Measurements from ENCODE around the gene CRYBA1.

CRYBA1 gene

GRCh38 chr17:29238133-29238850, 8.4 kb upstream of the CRYBA1 start:
- no peak for TF ChIP-seq CTCF (IDR thresholded peaks at IDR 0.05; ENCODE audit: insufficient read depth, low read depth, low read length, missing control alignments)
- DNase-seq (ENCODE audit: low read depth): no peak
- no peak overlapping the region for H3K4me3 ChIP-seq (ENCODE audit: low read depth, low read length)

GRCh38 chr17:29240477-29240876, 6.2 kb upstream of the CRYBA1 start:
- H3K4me3 ChIP-seq (ENCODE audit: low read depth, low read length): no peak overlapping the region
- no peak for DNase-seq (ENCODE audit: low read depth)
- no peak for TF ChIP-seq CTCF (IDR thresholded peaks at IDR 0.05; ENCODE audit: insufficient read depth, low read depth, low read length, missing control alignments)

GRCh38 chr17:29240968-29241963, 5.4 kb upstream of the CRYBA1 start:
- no peak for TF ChIP-seq CTCF (IDR thresholded peaks at IDR 0.05; ENCODE audit: insufficient read depth, low read depth, low read length, missing control alignments)
- DNase-seq (ENCODE audit: low read depth): peak; percentile 17
- H3K4me3 ChIP-seq (ENCODE audit: low read depth, low read length): no peak overlapping the region

- no peak for DNase-seq (ENCODE audit: low read depth)
- TF ChIP-seq CTCF (IDR thresholded peaks at IDR 0.05; ENCODE audit: insufficient read depth, low read depth, low read length, missing control alignments): no peak
- H3K4me3 ChIP-seq (ENCODE audit: low read depth, low read length): no peak overlapping the region
These were observed 4.6 kb upstream of the CRYBA1 start for GRCh38 chr17:29242051-29242450.

- DNase-seq (ENCODE audit: low read depth): no peak
- no peak for TF ChIP-seq CTCF (IDR thresholded peaks at IDR 0.05; ENCODE audit: insufficient read depth, low read depth, low read length, missing control alignments)
- H3K4me3 ChIP-seq (ENCODE audit: low read depth, low read length): no peak overlapping the region
These were observed 3.9 kb upstream of the CRYBA1 start for GRCh38 chr17:29242790-29243189.

GRCh38 chr17:29243792-29244191, 2.9 kb upstream of the CRYBA1 start:
- H3K4me3 ChIP-seq (ENCODE audit: low read depth, low read length): no peak overlapping the region
- TF ChIP-seq CTCF (IDR thresholded peaks at IDR 0.05; ENCODE audit: insufficient read depth, low read depth, low read length, missing control alignments): peak; percentile 48
- DNase-seq (ENCODE audit: low read depth): peak; percentile 45

Data from GM12865 (cell line).